Prostate gland (tissue), 2 donors: ENCODE data around the gene REXO4.

Experiments
- CTCF ChIP-seq, 4 experiments: fragments of 200-600 bp in 2 of 4; fragments of 450-650 bp in 2 of 4; sonication (generic) in 2 of 4; IDR thresholded peaks; 1 replicate in 3 of 4; 2 replicates in 1 of 4; pipeline ENCODE4 v1.5.1; 2016 to 2019; ENCODE audit warnings: antibody characterized with exemption in 4 of 4, mild to moderate bottlenecking in 2 of 4, moderate library complexity in 2 of 4
- POLR2A ChIP-seq: fragments of 450-650 bp; IDR thresholded peaks from one replicate; pipeline ENCODE4 v1.6.1; 2016; ENCODE audit warnings: antibody characterized with exemption, mild to moderate bottlenecking
- POLR2AphosphoS5 ChIP-seq: sonication (generic); formaldehyde crosslinking; IDR thresholded peaks from one replicate; pipeline ENCODE4 v1.6.1; 2017; ENCODE audit warnings: antibody characterized with exemption

- no peak for TF ChIP-seq POLR2A
- no peak for TF ChIP-seq CTCF (IDR thresholded peaks at IDR 0.05)
- no peak for TF ChIP-seq POLR2AphosphoS5
Observed at GRCh38 chr9:133433351-133433843, 15.6 kb upstream of the REXO4 start.
